ENCODE results near the gene ZNF429. TPM values are rescaled to one million over a fixed set of nuclear protein-coding genes. Genes with fewer than 3 reads are reported as not detected.
"Not testable (repeated sequence)": the region's sequence is repeated elsewhere in the genome, so short reads cannot be mapped to it uniquely, and the experiment has no call there.

The ZNF429 gene
- polyA plus RNA-seq, 4 donors, result 3.1 to 26.5 (median 4.9) TPM

DNA sequence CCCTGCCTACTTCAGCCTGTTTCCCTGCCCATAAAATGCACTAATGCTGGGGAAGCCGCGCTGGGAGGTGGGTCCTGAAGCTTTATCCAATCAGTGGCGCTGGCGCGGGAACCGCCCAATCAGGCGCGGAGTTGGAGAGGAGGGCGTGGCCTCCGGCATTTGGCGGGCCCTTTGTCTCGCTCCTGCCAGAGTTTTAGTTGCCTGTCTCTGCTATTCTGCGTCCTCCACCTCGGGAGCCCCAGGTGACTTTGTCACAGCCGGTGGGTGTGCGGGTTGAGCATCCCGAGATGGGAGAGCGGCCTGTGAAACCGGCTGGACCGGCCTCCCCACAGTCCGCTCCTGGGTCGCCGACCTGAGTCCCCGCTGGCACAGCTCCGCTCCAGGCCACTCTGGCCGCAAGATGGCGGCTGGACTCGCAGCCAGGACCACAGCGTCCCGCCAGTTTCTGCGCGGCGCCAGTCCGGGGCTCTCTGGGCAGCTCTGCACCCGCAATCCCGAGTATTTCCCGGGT is 30.7 kb upstream of the ZNF429 start:
- FAIRE-seq, result no peak
- 2 to 29% (median 27%) methylated on average over 37 of the region's 37 CpGs for WGBS, 3 donors
- DNase-seq, result peak in 1 of 2 donors; percentile 95
- Histone ChIP-seq H3K9me3 (ENCODE audit: control insufficient read depth in 2 of 2, insufficient read depth in 1 of 2, low read depth in 1 of 2, low read length in 1 of 2) (peaks cover 0 to 3% of the 10 kb centered on the region in 2 donors), H3K27me3 (ENCODE audit: control insufficient read depth in 3 of 3, insufficient read depth in 3 of 3, low read length in 3 of 3) (no peaks in the 10 kb centered on the region), H3K4me3 (ENCODE audit: low read depth in 1 of 3, low read length in 3 of 3) (peak overlapping the region; percentile 10 to 57 (median 19)), H3K36me3 (ENCODE audit: control insufficient read depth in 3 of 3, insufficient read depth in 2 of 3, low read depth in 1 of 3, low read length in 3 of 3) (no peaks in the 10 kb centered on the region), H3K4me1 (ENCODE audit: control insufficient read depth in 3 of 3, insufficient read depth in 2 of 3, low read depth in 1 of 3, low read length in 2 of 3) (no peaks in the 10 kb centered on the region), H3K27ac (ENCODE audit: low read depth in 1 of 3, low read length in 2 of 3) (no peak overlapping the region)

DNA sequence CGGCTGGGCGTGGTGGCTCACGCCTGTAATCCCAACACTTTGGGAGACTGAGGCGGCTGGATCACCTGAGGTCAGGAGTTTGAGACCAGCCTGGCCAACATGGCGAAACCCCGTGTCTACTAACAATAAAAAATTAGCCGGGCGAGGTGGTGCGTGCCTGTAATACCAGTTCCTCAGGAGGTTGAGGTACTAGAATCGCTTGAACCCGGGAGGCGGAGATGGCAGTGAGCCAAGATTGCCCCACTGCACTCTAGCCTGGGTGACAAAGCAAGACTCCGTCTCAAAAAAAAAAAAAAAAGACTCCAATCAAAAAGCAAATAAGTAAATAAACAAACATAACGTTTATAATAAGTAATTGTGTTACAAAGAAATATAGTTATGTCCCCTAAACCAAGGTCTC is 23.0 kb upstream of the ZNF429 start:
- H3K27ac ChIP-seq (ENCODE audit: low read depth in 1 of 3, low read length in 2 of 3); H3K4me1 ChIP-seq (ENCODE audit: control insufficient read depth in 3 of 3, insufficient read depth in 2 of 3, low read depth in 1 of 3, low read length in 2 of 3); FAIRE-seq; H3K4me3 ChIP-seq (ENCODE audit: low read depth in 1 of 3, low read length in 3 of 3); DNase-seq; H3K36me3 ChIP-seq (ENCODE audit: control insufficient read depth in 3 of 3, insufficient read depth in 2 of 3, low read depth in 1 of 3, low read length in 3 of 3); H3K9me3 ChIP-seq (ENCODE audit: control insufficient read depth in 2 of 2, insufficient read depth in 1 of 2, low read depth in 1 of 2, low read length in 1 of 2); H3K27me3 ChIP-seq (ENCODE audit: control insufficient read depth in 3 of 3, insufficient read depth in 3 of 3, low read length in 3 of 3): not testable (repeated sequence)
- 92 to 96% (median 95%) methylated on average over 13 to 14 of the region's 14 CpGs for WGBS, 3 donors

DNA sequence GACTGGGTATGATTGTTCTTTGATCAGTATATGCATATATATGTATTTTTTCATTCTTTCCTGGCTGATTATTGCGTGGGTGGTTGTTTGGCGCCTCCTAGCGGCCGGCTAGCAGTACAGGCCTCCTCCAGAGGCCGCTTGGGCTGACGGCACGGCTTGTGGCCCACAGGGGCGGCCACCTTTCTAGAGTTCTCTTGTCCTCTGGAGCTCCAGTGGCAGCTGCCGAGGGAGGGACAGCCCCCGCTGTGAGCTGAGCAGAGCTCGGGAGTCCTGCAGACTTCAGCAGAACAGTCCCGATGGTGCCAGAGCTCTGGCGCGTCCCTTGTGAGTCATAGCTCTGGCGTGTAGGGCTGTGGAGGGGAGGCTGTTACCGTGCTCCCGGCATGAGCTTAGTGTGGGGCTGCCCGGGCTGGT is 22.5 kb upstream of the ZNF429 start:
- Histone ChIP-seq H3K4me3 (ENCODE audit: low read depth in 1 of 3, low read length in 3 of 3) (peak overlapping the region in 1 of 3 donors; percentile 5), H3K36me3 (ENCODE audit: control insufficient read depth in 3 of 3, insufficient read depth in 2 of 3, low read depth in 1 of 3, low read length in 3 of 3) (no peaks in the 10 kb centered on the region), H3K9me3 (ENCODE audit: control insufficient read depth in 2 of 2, insufficient read depth in 1 of 2, low read depth in 1 of 2, low read length in 1 of 2) (peaks cover 3 to 9% of the 10 kb centered on the region in 2 donors), H3K27ac (ENCODE audit: low read depth in 1 of 3, low read length in 2 of 3) (no peak overlapping the region), H3K4me1 (ENCODE audit: control insufficient read depth in 3 of 3, insufficient read depth in 2 of 3, low read depth in 1 of 3, low read length in 2 of 3) (no peaks in the 10 kb centered on the region), H3K27me3 (ENCODE audit: control insufficient read depth in 3 of 3, insufficient read depth in 3 of 3, low read length in 3 of 3) (no peaks in the 10 kb centered on the region)
- FAIRE-seq (no peak), DNase-seq (peak; percentile 3 to 43)
- WGBS, 3 donors, result 65 to 76% (median 70%) methylated on average over 18 of the region's 18 CpGs

DNA sequence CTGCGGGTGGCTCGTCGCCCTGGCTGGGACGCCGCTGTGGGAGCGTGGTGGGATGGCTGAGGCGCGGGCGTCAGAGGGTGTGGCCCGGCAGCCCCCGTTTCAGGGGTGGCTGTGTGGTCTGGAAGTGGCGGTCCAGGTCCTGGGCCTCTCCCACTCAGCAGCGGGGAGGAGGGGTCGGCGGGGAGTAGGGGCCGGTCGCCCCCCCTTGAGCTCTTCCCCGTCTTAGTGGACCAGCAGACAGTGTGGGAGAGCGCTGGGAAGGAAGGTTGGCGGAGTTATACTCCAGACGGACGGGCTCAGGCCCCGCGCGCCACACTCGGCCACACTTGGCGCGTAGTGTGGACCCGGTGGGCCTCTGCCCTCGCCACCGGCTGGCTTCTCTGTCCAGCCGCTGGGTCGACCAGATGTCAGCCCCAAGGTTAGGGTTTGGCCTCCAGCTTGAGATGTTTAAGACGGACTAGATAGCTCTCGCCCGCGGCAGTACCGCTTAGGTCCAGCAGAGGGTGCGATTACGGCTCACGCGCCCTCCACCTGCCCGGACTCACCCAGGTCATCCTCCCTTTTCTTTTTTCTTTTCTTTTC is 21.7 kb upstream of the ZNF429 start:
- WGBS, 3 donors, result 79 to 92% (median 85%) methylated on average over 38 to 43 of the region's 43 CpGs
- H3K4me3 ChIP-seq (ENCODE audit: low read depth in 1 of 3, low read length in 3 of 3), result peak overlapping the region in 1 of 3 donors; percentile 5
- H3K9me3 ChIP-seq (ENCODE audit: control insufficient read depth in 2 of 2, insufficient read depth in 1 of 2, low read depth in 1 of 2, low read length in 1 of 2), result peaks cover 3 to 12% of the 10 kb centered on the region in 2 donors
- DNase-seq (peak in 1 of 2 donors; percentile 26), FAIRE-seq (no peak)
- H3K36me3 ChIP-seq (ENCODE audit: control insufficient read depth in 3 of 3, insufficient read depth in 2 of 3, low read depth in 1 of 3, low read length in 3 of 3), result no peaks in the 10 kb centered on the region
- H3K27ac ChIP-seq (ENCODE audit: low read depth in 1 of 3, low read length in 2 of 3), result no peak overlapping the region
- no peaks in the 10 kb centered on the region for H3K4me1 ChIP-seq (ENCODE audit: control insufficient read depth in 3 of 3, insufficient read depth in 2 of 3, low read depth in 1 of 3, low read length in 2 of 3)
- H3K27me3 ChIP-seq (ENCODE audit: control insufficient read depth in 3 of 3, insufficient read depth in 3 of 3, low read length in 3 of 3), result no peaks in the 10 kb centered on the region

DNA sequence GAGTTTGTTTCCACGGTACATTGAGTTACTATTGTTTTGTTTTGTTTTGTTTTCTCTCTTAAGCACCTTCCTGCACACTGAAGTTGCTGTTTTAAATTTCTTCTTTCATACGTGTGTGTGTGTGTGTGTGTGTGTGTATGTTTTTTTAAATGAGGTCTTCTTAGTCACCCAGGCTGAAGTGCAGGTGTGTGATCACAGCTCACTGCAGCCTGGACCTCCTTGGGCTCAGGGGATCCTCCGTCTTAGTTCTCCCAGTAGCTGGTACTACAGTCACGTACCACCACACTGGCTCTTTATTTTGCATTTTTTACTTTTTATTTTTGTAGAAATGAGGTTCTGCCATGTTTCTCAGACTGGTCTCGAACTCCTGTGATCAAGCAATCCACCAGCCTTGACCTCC is 20.8 kb upstream of the ZNF429 start:
- Histone ChIP-seq H3K36me3 (ENCODE audit: control insufficient read depth in 3 of 3, insufficient read depth in 2 of 3, low read depth in 1 of 3, low read length in 3 of 3) (no peaks in the 10 kb centered on the region), H3K9me3 (ENCODE audit: control insufficient read depth in 2 of 2, insufficient read depth in 1 of 2, low read depth in 1 of 2, low read length in 1 of 2) (peaks cover 3 to 12% of the 10 kb centered on the region in 2 donors), H3K27ac (ENCODE audit: low read depth in 1 of 3, low read length in 2 of 3) (no peak overlapping the region), H3K4me3 (ENCODE audit: low read depth in 1 of 3, low read length in 3 of 3) (no peak overlapping the region), H3K27me3 (ENCODE audit: control insufficient read depth in 3 of 3, insufficient read depth in 3 of 3, low read length in 3 of 3) (no peaks in the 10 kb centered on the region), H3K4me1 (ENCODE audit: control insufficient read depth in 3 of 3, insufficient read depth in 2 of 3, low read depth in 1 of 3, low read length in 2 of 3) (no peaks in the 10 kb centered on the region)
- no peak for DNase-seq
- 91 to 95% (median 94%) methylated on average over 5 of the region's 5 CpGs for WGBS, 3 donors
- FAIRE-seq, result no peak

DNA sequence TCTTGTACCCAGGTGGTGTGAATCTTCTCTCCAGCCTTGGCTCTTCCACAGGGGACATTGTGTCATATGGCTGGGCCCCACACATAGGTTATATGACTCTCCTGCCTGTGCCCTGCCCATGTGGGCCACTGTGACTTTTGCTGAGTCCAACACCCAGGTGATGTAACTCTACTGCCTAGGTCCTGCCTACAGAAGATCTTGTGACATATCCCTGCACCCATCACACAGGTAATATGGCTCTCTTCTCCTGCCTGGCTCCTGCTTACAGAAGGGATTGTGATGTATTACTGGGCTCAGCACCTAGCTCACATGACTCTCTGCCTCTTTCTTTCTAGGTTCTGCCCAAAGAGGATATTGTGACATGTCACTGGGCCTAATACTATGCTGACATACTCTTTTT is 19.5 kb upstream of the ZNF429 start:
- H3K4me3 ChIP-seq (ENCODE audit: low read depth in 1 of 3, low read length in 3 of 3), result no peak overlapping the region
- no peak overlapping the region for H3K27ac ChIP-seq (ENCODE audit: low read depth in 1 of 3, low read length in 2 of 3)
- H3K4me1 ChIP-seq (ENCODE audit: control insufficient read depth in 3 of 3, insufficient read depth in 2 of 3, low read depth in 1 of 3, low read length in 2 of 3), result no peaks in the 10 kb centered on the region
- H3K36me3 ChIP-seq (ENCODE audit: control insufficient read depth in 3 of 3, insufficient read depth in 2 of 3, low read depth in 1 of 3, low read length in 3 of 3), result no peaks in the 10 kb centered on the region
- no peaks in the 10 kb centered on the region for H3K27me3 ChIP-seq (ENCODE audit: control insufficient read depth in 3 of 3, insufficient read depth in 3 of 3, low read length in 3 of 3)
- peak in 1 of 2 donors; percentile 41 for DNase-seq
- FAIRE-seq, result no peak
- peaks cover 3 to 12% of the 10 kb centered on the region in 2 donors for H3K9me3 ChIP-seq (ENCODE audit: control insufficient read depth in 2 of 2, insufficient read depth in 1 of 2, low read depth in 1 of 2, low read length in 1 of 2)

DNA sequence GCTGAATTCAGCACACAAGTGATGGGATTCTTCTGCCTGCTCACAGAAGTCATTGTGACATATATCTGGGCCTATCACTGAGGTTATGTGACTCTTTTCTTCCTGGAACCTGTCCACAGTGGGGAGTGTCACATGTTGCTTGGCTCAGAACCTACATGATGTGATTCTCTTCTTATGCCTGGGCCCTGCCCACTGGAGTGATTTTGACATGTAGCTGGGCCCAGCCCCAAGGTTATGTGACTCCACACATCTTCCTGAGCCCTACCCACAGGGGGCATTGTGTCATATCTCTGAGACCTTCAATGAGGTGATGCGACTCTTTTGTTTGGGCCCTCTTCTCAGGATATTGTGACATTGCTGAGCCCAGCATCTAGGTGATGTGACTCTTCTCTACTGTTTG is 17.4 kb upstream of the ZNF429 start:
- no peak for FAIRE-seq

DNA sequence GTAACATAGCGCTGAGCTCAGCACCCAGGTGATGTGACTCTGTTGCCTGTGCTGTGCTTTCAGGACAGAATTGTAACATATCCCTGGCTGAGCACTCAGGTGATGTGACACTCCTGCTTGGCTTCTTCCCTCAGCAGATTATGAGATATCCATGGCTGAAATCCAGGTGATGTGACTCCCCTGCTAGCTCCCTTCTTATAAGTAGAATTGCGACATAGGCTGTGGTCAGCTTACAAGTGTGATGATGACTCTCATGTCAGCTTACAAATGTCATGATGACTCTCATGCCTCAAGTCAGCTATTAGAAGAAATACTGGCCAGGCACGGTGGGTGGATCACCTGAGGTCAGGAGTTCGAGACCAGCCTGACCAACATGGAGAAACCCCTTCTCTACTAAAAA is 14.3 kb upstream of the ZNF429 start:
- FAIRE-seq (no peak), DNase-seq (no peak)
- no peak overlapping the region for H3K27ac ChIP-seq (ENCODE audit: low read depth in 1 of 3, low read length in 2 of 3)
- H3K4me1 ChIP-seq (ENCODE audit: control insufficient read depth in 3 of 3, insufficient read depth in 2 of 3, low read depth in 1 of 3, low read length in 2 of 3), result no peaks in the 10 kb centered on the region
- no peak overlapping the region for H3K4me3 ChIP-seq (ENCODE audit: low read depth in 1 of 3, low read length in 3 of 3)
- WGBS, 3 donors, result 67 to 70% (median 67%) methylated on average over 4 of the region's 4 CpGs
- no peaks in the 10 kb centered on the region for H3K27me3 ChIP-seq (ENCODE audit: control insufficient read depth in 3 of 3, insufficient read depth in 3 of 3, low read length in 3 of 3)
- H3K36me3 ChIP-seq (ENCODE audit: control insufficient read depth in 3 of 3, insufficient read depth in 2 of 3, low read depth in 1 of 3, low read length in 3 of 3), result no peaks in the 10 kb centered on the region
- H3K9me3 ChIP-seq (ENCODE audit: control insufficient read depth in 2 of 2, insufficient read depth in 1 of 2, low read depth in 1 of 2, low read length in 1 of 2), result peaks cover 1 to 4% of the 10 kb centered on the region in 2 donors

More for the DNA sequence above, 17.4 kb upstream of the ZNF429 start:
- Histone ChIP-seq H3K27ac (ENCODE audit: low read depth in 1 of 3, low read length in 2 of 3) (no peak overlapping the region), H3K4me3 (ENCODE audit: low read depth in 1 of 3, low read length in 3 of 3) (no peak overlapping the region), H3K36me3 (ENCODE audit: control insufficient read depth in 3 of 3, insufficient read depth in 2 of 3, low read depth in 1 of 3, low read length in 3 of 3) (no peaks in the 10 kb centered on the region), H3K4me1 (ENCODE audit: control insufficient read depth in 3 of 3, insufficient read depth in 2 of 3, low read depth in 1 of 3, low read length in 2 of 3) (no peaks in the 10 kb centered on the region), H3K27me3 (ENCODE audit: control insufficient read depth in 3 of 3, insufficient read depth in 3 of 3, low read length in 3 of 3) (no peaks in the 10 kb centered on the region), H3K9me3 (ENCODE audit: control insufficient read depth in 2 of 2, insufficient read depth in 1 of 2, low read depth in 1 of 2, low read length in 1 of 2) (peaks cover 4 to 10% of the 10 kb centered on the region in 2 donors)
- DNase-seq, result no peak
- whole genome bisulfite sequencing, 3 donors, result 97 to 100% (median 100%) methylated on average over 1 of the region's 1 CpG
